ENCODE measurements around the gene JOSD1.

The JOSD1 gene

GRCh38 chr22:38732251-38732815 is 31.6 kb upstream of the JOSD1 start:
- peak; percentile 23 for DNase-seq

- DNase-seq, result no peak
Measured at GRCh38 chr22:38731703-38732161, 31.0 kb upstream of the JOSD1 start.

- DNase-seq, result no peak
Measured at GRCh38 chr22:38730411-38730871, 29.7 kb upstream of the JOSD1 start.

GRCh38 chr22:38729946-38730345 is 29.2 kb upstream of the JOSD1 start:
- no peak for DNase-seq

- DNase-seq, result no peak
Measured at GRCh38 chr22:38728871-38729796, 28.4 kb upstream of the JOSD1 start.

- no peak for DNase-seq
Measured at GRCh38 chr22:38727530-38728451, 27.0 kb upstream of the JOSD1 start.

GRCh38 chr22:38727123-38727522 is 26.4 kb upstream of the JOSD1 start:
- no peak for DNase-seq

- no peak for DNase-seq
Measured at GRCh38 chr22:38725900-38726655, 25.3 kb upstream of the JOSD1 start.

GRCh38 chr22:38724926-38725571 is 24.3 kb upstream of the JOSD1 start:
- no peak for DNase-seq

- DNase-seq, result no peak
Measured at GRCh38 chr22:38724176-38724575, 23.4 kb upstream of the JOSD1 start.

- no peak for DNase-seq
Measured at GRCh38 chr22:38721551-38721950, 20.8 kb upstream of the JOSD1 start.

GRCh38 chr22:38720350-38720749 is 19.6 kb upstream of the JOSD1 start:
- DNase-seq, result no peak

GRCh38 chr22:38719196-38719595 is 18.5 kb upstream of the JOSD1 start:
- no peak for DNase-seq

- DNase-seq, result no peak
Measured at GRCh38 chr22:38718414-38718813, 17.7 kb upstream of the JOSD1 start.

GRCh38 chr22:38717244-38717643 is 16.5 kb upstream of the JOSD1 start:
- no peak for DNase-seq

- DNase-seq, result no peak
Measured at GRCh38 chr22:38716826-38717225, 16.1 kb upstream of the JOSD1 start.

- DNase-seq, result no peak
Measured at GRCh38 chr22:38716271-38716670, 15.5 kb upstream of the JOSD1 start.

- no peak for DNase-seq
Measured at GRCh38 chr22:38715852-38716251, 15.1 kb upstream of the JOSD1 start.

GRCh38 chr22:38715176-38715764 is 14.5 kb upstream of the JOSD1 start:
- no peak for DNase-seq

GRCh38 chr22:38713921-38714320 is 13.2 kb upstream of the JOSD1 start:
- DNase-seq, result no peak

- no peak for DNase-seq
Measured at GRCh38 chr22:38712486-38713207, 11.9 kb upstream of the JOSD1 start.
